Globus pallidus (tissue), 1 donor: ENCODE data around the gene ENPP6.
"Not testable (repeated sequence)": the region's sequence is repeated elsewhere in the genome, so short reads cannot be mapped to it uniquely, and the experiment has no call there.

Source experiments
- DNase-seq: peaks from one replicate; pipeline ENCODE4 v3.0.0-alpha.2; 2015; ENCODE audit warnings: low spot score

The ENPP6 gene

DNA sequence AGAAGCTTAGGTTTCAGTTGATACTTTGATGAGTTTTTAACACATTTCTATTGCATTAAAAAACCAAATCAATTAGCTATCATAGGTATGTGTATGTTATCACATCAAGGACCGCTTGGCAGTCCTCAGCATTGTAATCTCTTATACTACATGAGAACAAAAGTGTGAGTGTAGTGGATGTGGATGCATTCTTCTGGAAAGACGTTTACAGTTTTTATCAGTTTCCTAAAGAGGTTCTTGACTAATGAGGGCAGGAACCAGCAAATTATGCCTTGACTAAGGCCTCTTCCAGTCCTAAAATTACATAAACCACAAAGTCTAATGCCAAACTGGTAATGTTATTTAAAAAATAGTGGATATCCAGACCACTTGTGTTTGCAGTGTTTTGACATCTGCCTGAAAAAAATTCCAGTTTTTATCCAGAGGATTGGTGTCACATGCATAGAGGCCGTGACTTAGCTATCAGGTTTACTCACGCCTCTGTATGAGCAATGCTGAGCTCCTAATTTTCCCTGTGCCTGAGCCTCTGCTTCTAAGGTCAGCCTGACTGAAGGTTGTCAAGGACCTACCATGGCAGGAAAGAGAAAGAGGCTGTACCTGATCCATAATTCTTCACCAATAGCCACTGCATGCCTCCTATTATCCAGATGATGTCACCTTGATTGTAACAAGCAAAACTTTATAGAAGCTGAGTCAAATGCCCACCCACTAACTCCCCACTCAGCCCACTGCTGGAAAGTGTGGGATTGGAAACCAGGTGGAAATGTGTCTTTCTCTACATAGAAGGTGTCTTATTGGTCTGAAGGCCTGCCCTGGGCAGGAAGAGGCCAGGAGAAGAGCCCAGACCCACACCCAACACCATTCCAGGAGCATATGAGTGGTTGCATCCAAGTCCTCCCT is 68.7 kb downstream of the ENPP6 start:
- DNase-seq, result no peak

DNA sequence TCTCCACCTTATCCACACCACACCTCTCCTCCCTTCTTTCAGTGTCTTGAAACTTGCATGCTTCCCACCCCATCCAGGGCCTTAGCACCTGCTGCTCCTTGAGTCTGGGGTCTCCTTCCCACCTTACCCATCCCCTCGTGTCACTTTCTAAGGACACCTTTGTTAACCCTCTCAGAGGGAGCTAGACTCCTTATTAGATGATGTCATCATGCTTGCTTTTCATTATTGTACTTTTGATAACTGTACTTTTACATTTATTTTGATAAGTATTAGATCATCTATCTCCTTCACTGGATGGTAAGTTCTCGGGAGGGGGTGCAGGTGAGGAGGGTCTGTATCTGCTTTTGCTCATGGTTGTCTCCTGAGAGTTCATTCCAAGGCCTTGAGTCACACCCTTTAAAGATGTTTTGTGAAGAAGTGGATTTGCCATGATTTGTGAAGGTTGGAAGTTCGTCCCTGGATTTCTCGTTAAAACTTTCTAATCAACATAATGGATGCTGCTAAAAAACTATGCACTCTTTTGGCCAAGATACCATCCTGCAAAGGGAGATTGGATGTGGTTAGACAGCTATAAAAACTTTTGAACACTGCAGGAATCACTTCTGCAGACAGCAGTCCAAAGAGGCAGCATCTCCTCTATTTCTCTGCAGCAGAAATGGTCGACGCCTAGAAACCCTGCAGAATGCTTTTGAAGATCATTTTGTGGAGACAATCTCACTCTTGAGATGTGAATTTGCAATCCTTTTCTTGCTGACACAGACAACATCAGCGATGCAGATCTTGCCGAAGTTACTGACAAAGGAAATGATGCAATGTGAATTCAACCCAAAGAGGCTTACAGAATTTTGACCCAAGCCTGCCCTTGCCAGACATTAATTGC is 69.6 kb downstream of the ENPP6 start:
- no peak for DNase-seq

GRCh38 chr4:184146951-184147350 is 70.7 kb downstream of the ENPP6 start:
- no peak for DNase-seq

DNA sequence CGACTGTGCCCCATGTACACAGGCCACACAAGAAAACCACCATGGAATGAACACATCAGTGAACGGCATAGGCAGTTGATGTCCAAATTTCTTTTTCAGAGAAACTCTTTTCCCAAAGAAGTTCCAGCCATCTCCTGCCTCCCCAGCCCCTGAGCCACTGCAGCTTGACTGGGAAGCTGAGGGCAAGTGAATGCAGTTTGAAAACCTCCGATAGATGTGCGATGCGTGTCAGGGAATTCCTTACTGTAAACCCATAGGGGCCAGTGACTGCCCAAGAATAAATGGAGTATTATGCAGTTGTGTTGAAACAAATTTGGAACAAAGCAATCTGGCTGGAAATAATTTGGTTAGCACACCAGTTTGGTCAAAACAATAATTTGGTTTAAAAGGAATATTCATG is 72.1 kb downstream of the ENPP6 start:
- DNase-seq, result no peak

GRCh38 chr4:184143770-184144564 is 73.7 kb downstream of the ENPP6 start:
- no peak for DNase-seq

GRCh38 chr4:184142121-184143000 is 75.3 kb downstream of the ENPP6 start:
- no peak for DNase-seq

DNA sequence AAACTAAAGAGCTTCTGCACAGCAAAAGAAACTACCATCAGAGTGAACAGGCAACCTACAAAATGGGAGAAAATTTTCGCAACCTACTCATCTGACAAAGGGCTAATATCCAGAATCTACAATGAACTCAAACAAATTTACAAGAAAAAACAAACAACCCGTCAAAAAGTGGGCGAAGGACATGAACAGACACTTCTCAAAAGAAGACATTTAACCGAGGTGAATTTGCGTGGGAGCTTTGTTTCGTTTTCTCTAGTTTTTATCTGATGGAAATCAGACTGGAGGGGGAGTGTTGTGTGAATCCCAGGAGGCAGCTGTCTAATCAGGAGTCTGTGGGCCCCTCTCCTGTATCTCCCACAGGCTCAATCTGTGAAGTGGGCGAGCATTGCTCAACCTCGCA is 76.8 kb downstream of the ENPP6 start:
- DNase-seq, result not testable (repeated sequence)

DNA sequence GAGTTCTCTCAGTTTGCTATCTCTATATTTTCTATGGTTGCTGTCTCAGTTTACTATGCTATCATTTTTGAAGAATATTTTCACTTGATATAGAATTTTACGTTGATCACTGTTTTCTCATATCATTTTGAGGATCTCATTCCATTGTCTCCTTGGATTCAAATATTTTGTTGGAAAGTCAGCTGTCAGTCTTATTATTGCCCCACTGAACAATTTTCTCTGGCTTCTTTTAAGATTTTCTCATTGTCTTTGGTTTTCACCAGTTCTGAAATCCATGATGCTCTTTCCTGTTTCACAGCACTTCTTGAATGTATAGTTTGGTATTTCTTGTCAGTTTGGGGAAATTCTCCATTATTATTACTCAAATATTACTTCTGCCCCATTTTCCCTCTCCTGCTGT is 81.1 kb downstream of the ENPP6 start:
- DNase-seq, result no peak

DNA sequence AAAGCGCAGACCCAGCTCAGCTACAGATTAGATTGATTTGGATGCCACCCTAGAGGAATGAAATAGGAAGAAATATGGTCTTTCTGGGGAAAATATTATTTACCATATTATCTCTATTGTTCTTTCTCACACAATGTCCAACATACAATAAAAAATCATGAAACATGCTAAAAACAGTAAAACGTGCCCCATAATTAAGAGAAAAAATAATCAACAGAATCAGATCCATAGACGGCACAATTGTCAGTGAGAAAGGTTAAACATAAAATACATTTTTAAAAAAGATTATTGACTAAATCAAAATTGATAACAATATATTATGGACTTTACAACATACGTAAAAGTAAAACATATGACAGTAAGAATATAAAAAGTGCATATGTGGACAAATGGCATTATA is 90.9 kb downstream of the ENPP6 start:
- DNase-seq, result no peak

GRCh38 chr4:184122631-184123408 is 94.9 kb downstream of the ENPP6 start:
- DNase-seq, result no peak

- no peak for DNase-seq
Observed at GRCh38 chr4:184120549-184121127, 97.0 kb downstream of the ENPP6 start.

DNA sequence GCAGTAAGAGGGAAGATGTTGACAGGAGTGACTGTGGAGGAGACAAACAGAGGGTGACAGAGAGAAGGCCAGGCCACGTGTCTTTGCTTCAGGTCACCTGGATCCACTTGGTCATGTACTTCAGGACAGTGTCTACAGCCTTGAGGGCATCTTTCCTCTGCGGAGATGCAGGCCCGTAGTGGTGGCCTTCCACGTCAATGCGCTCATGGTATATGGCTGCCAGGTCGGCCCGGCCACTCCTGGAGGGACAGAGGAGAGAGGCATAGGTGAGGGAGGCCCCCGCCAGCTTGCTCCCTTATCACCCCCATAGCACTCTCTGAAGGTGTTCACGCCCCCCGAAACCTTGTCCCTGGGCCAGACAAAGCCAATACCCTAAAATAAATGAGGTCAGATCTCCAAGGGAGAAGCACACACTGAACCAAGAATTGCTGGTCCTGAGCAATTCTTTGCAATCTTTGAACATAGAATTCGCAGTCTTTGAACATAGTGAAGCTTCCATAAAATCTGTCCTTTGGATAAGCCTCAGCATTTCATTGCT is 99.9 kb downstream of the ENPP6 start:
- no peak for DNase-seq

DNA sequence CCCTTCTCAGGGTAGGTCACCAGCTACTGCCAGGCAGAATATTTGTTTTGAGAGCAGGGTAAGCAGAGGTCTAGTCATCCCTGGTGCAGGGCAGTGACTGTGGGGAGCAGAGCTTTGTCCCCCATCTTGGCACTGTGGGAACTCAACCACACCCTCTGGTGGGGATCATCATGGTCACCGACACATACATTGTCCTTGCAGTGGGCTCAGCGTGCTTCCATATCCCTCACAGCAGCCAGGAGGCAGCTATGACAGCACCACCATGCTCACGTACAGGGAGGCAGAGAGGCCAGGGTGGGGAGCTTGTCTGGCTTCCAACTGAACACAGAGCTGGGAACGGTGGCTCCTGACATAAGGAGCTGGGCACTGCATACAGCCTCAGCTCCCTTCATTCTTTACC is 102.3 kb downstream of the ENPP6 start:
- no peak for DNase-seq

- DNase-seq, result no peak
Observed at GRCh38 chr4:184114431-184114830, 103.2 kb downstream of the ENPP6 start.

DNA sequence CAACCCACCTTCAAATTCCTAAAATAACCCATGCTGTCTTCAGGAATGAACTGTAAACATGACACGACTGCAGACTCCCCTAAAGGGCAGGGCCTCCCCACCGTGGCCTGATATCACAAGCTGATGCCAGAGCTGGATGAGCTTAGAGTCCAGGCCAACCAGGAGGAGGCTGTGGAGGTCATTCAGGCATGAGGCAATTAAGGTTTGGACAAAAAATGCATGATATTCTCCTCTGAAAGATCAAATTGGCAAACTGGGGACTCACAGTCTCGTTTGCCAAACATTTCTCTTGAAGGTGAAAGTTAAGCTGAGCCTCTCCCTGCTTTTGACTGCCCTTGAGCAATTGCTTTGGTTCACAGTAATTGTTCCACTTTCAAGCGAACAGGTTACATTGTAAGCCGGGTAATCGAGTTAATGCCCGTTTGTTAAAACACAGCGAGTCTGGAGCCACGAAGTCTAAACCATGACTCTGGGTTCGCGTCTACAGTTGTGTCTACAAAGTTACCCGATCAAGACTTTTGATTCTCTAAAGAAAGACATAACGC is 105.6 kb downstream of the ENPP6 start:
- DNase-seq, result no peak

DNA sequence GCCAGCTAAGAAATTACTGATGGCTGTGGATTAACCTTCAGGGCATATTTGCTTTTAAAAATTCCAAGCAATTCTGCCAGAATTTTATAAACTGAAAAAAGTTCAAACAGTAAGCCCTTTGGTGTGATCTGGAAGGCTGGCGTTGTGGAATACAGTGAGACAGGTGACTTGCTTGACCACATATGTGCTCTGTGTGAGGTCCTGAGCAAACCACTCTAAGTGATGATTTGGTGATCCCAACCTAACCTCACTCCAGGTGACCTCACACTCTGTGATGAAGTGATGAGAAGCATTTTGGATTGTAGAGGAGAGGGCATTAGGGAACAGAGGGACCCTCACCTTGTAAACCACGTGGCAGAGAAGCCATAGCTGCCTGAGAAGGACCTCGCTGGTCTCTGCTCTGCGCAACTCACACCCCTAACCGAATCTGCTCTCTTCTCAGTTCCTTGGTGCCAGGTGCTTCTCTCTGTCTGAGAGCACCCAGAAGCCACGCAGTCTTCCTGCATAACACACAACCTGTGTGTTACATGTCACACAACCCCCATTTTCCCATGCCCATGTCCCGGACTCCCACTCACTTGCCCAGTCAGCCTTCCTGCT is 106.3 kb downstream of the ENPP6 start:
- no peak for DNase-seq

DNA sequence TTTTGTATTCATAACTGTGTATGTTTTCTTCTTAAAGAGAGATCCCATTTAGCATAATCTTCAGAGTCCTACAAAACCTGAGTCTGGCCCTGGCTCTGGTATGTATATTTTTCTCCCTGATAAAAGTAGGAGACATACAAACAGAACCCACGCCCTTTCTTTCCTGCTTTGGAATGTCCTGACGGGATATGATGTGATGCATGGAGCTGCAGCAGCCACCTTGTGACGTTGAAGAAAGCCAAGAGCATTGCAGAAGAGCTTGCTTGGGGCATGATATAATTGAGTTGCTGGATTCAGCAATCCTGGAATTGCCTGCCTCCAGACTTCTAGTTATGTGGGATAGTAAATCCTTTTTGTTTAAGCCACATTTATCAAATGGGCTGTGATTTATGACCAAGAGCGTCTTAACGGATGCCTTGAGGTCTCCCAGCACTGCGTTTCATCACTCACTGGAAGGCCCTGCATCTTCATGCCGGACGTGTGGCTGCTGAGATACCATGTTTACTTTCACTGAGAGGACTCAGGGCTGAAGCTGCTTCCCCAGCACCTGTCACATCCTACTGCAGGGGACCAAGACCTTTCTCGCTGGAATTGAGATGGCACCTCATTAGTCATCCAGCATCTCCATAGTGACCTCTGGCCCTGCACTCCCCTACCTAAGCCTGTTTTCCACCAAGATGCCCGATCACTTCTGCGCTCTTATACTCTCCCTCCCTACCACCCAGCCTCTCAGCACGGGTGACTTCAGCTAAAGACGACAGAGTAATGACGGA is 107.0 kb downstream of the ENPP6 start:
- no peak for DNase-seq

- DNase-seq, result no peak
Observed at GRCh38 chr4:184108006-184108501, 109.6 kb downstream of the ENPP6 start.
